Measurements from ENCODE around the gene AIFM3. TPM values are rescaled to one million over a fixed set of nuclear protein-coding genes. Genes with fewer than 3 reads are reported as not detected.

The AIFM3 gene
- total and polyA plus RNA-seq, 10 donors = 2.0 to 8.7 (median 5.7) TPM

GRCh38 chr22:20943104-20943933 lies 23.7 kb upstream of the AIFM3 start:
- intact Hi-C loops (cut with DNase I; ENCODE audit: low total_unique reads) = no loop called here
- DNase-seq = no peak
- Histone ChIP-seq H3K9me3 (no peaks in the 10 kb centered on the region), H3K27ac (no peak overlapping the region), H3K36me3 (peaks cover 0 to 56% (median 0%) of the 10 kb centered on the region in 6 donors), H3K27me3 (replicated peaks in 1 of 7) (no peaks in the 10 kb centered on the region), H3K4me1 (peaks cover 13 to 91% (median 64%) of the 10 kb centered on the region in 6 donors), H3K4me3 (no peak overlapping the region)
- TF ChIP-seq POLR2A (IDR thresholded peaks at IDR 0.05) = no peak
- TF ChIP-seq POLR2AphosphoS5 (IDR thresholded peaks at IDR 0.05) = no peak
- TF ChIP-seq CTCF (IDR thresholded peaks at IDR 0.05 in 8 of 11, conservative IDR thresholded peaks at IDR 0.05 in 3 of 11) = no peak
- 91 to 95% (median 92%) methylated on average over 8 of the region's 8 CpGs for WGBS, 5 donors

- H3K27me3 ChIP-seq (replicated peaks in 1 of 7) = no peaks in the 10 kb centered on the region
- TF ChIP-seq CTCF (IDR thresholded peaks at IDR 0.05 in 8 of 11, conservative IDR thresholded peaks at IDR 0.05 in 3 of 11) (no peak), POLR2AphosphoS5 (IDR thresholded peaks at IDR 0.05) (no peak), POLR2A (IDR thresholded peaks at IDR 0.05) (no peak)
- H3K27ac ChIP-seq = no peak overlapping the region
Observed at GRCh38 chr22:20944042-20944441, 23.0 kb upstream of the AIFM3 start.

DNA sequence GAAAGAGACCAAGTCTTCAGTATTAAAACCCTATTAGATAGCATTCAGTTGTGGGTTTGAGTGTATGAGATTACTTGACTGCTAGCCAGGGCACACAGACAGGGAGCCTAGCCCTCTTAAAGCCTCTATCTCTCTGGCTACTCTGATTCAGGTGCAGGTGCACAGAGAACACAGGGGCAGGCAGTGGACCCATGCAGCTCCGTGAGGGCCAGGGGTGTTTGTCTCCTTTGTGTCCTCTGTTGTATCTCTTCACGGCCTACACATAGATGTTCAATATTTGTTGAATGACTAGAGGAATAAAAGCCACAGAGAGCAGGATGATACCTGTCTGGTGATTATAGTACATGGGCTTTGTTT lies 21.5 kb upstream of the AIFM3 start:
- peak; percentile 8 for DNase-seq
- no peak for TF ChIP-seq POLR2AphosphoS5 (IDR thresholded peaks at IDR 0.05)
- H3K4me3 ChIP-seq = no peak overlapping the region
- peaks cover 4 to 87% (median 46%) of the 10 kb centered on the region in 6 donors for H3K4me1 ChIP-seq
- intact Hi-C loops (cut with DNase I; ENCODE audit: low total_unique reads) = no loop called here
- H3K27me3 ChIP-seq (replicated peaks in 1 of 7) = no peaks in the 10 kb centered on the region
- peak overlapping the region in 1 of 8 donors; percentile 27 for H3K27ac ChIP-seq
- H3K36me3 ChIP-seq = peaks cover 0 to 58% (median 14%) of the 10 kb centered on the region in 6 donors
- H3K9me3 ChIP-seq = no peaks in the 10 kb centered on the region
- WGBS, 5 donors = 85 to 100% (median 96%) methylated on average over 2 of the region's 2 CpGs

More at GRCh38 chr22:20944042-20944441, 23.0 kb upstream of the AIFM3 start:
- DNase-seq = no peak
- H3K36me3 ChIP-seq = peaks cover 0 to 54% (median under 1%) of the 10 kb centered on the region in 6 donors
- H3K4me3 ChIP-seq = no peak overlapping the region
- 54 to 69% (median 66%) methylated on average over 1 of the region's 1 CpG for WGBS, 5 donors
- H3K4me1 ChIP-seq = peaks cover 13 to 91% (median 58%) of the 10 kb centered on the region in 6 donors
- intact Hi-C loops (cut with DNase I; ENCODE audit: low total_unique reads) = no loop called here
- H3K9me3 ChIP-seq = no peaks in the 10 kb centered on the region

- H3K4me1 ChIP-seq = peaks cover 4 to 80% (median 39%) of the 10 kb centered on the region in 6 donors
- no peak overlapping the region for H3K4me3 ChIP-seq
- no peaks in the 10 kb centered on the region for H3K9me3 ChIP-seq
- DNase-seq = no peak
- H3K27me3 ChIP-seq (replicated peaks in 1 of 7) = no peaks in the 10 kb centered on the region
- WGBS, 5 donors = 76 to 84% (median 84%) methylated on average over 7 of the region's 7 CpGs
- intact Hi-C loops (cut with DNase I; ENCODE audit: low total_unique reads) = no loop called here
- peaks cover 0 to 61% (median 22%) of the 10 kb centered on the region in 6 donors for H3K36me3 ChIP-seq
- H3K27ac ChIP-seq = no peak overlapping the region
- no peak for TF ChIP-seq CTCF (IDR thresholded peaks at IDR 0.05 in 8 of 11, conservative IDR thresholded peaks at IDR 0.05 in 3 of 11)
- no peak for TF ChIP-seq POLR2A (IDR thresholded peaks at IDR 0.05)
- no peak for TF ChIP-seq POLR2AphosphoS5 (IDR thresholded peaks at IDR 0.05)
Observed at GRCh38 chr22:20946080-20946986, 20.7 kb upstream of the AIFM3 start.

Data from spleen (tissue), 11 donors.